Large intestine (tissue), 3 donors: ENCODE results near the gene MRPL9. TPM values are rescaled to one million over a fixed set of nuclear protein-coding genes. Genes with fewer than 3 reads are reported as not detected.
"Not testable (repeated sequence)": the region's sequence is repeated elsewhere in the genome, so short reads cannot be mapped to it uniquely, and the experiment has no call there.

Experiments
- DNase-seq, 2 donors: peaks; one replicate each; pipeline versions ENCODE4 v3.0.0 to v3.0.0-alpha.2; 2013
- H3K27ac ChIP-seq: one replicate; pipeline ENCODE4 v1.5.1; 2013; ENCODE audit warnings: low read length
- H3K27me3 ChIP-seq: 2 replicates; pipeline ENCODE4 v1.6.1; 2013; ENCODE audit warnings: low read length; ENCODE audit not compliant: control insufficient read depth, insufficient read depth
- H3K36me3 ChIP-seq: 2 replicates; pipeline ENCODE4 v1.6.1; 2013; ENCODE audit warnings: low read length; ENCODE audit not compliant: control insufficient read depth, insufficient read depth
- H3K4me1 ChIP-seq: one replicate; pipeline ENCODE4 v1.6.1; 2013; ENCODE audit warnings: low read length; ENCODE audit not compliant: control insufficient read depth, insufficient read depth
- H3K4me3 ChIP-seq: one replicate; pipeline ENCODE4 v1.5.1; 2013; ENCODE audit warnings: low read length
- H3K9me3 ChIP-seq: one replicate; pipeline ENCODE4 v1.6.1; 2013; ENCODE audit warnings: mild to moderate bottlenecking, low read depth, low read length, moderate library complexity; ENCODE audit not compliant: control insufficient read depth
- WGBS: methylation state at CpG from one replicate; pipeline ENCODE4 v1.1.5; 2013; ENCODE audit warnings: low lambda C conversion rate; ENCODE audit not compliant: insufficient coverage; 5-methylcytosine and 5-hydroxymethylcytosine counted together
- polyA plus RNA-seq: library from polyadenylated mRNA; unstranded; fragments of 120-200 nt; gene quantifications from one replicate; pipeline ENCODE4 v1.2.1, GENCODE V29; 2013

MRPL9 gene
- polyA plus RNA-seq, 1 donor = 58.3 TPM

DNA sequence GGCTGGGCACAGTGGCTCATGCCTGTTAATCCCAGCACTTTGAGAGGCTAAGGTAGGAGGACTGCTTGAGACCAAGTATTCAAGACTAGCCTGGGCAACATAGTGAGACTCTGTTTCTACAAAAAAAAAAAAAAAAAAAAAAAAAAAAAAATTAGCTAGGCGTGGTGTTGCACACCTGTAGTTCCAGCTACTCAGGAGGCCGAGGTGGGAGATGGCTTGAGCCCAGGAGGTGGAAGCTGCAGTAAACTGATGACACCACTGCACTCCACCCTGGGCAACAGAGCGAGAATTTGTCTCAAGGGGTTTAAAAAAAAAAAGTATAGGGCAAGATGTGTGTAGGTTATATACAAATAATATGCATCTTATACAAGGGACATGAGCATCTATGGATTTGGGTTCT lies 24.4 kb upstream of the MRPL9 start:
- Histone ChIP-seq H3K27me3 (peaks cover 2% of the 10 kb centered on the region), H3K9me3 (no peaks in the 10 kb centered on the region), H3K36me3 (no peaks in the 10 kb centered on the region), H3K4me3 (no peak overlapping the region), H3K27ac (no peak overlapping the region), H3K4me1 (no peaks in the 10 kb centered on the region)
- no CpG with 5 or more reads among the region's 3 CpGs for WGBS
- no peak for DNase-seq

- peaks cover 2% of the 10 kb centered on the region for H3K27me3 ChIP-seq
- no peak for DNase-seq
- H3K27ac ChIP-seq = no peak overlapping the region
- no peaks in the 10 kb centered on the region for H3K4me1 ChIP-seq
- H3K9me3 ChIP-seq = no peaks in the 10 kb centered on the region
- no peaks in the 10 kb centered on the region for H3K36me3 ChIP-seq
- WGBS = 69% methylated on average over 2 of the region's 2 CpGs
- H3K4me3 ChIP-seq = no peak overlapping the region
Measured at GRCh38 chr1:151783796-151784195, 20.5 kb upstream of the MRPL9 start.

DNA sequence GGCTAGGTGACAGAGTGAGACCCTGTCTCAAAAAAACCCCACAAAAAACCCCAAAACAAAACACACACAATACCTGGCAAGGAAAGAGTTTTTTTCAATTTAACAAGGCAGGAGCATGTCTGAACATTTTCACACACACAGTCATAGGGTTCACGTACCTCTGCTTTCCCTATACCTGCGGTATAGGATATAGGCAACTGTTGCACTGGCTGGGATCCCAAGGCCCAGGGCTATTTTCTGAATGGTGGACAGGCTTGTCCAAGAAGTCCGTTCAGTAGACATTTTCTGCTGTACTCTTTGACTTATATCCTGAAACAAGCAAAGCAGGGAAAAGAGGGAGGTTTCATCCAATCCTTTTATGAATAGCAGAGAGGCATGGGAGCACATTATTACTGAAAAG lies 19.4 kb upstream of the MRPL9 start:
- H3K4me3 ChIP-seq = no peak overlapping the region
- peaks cover 2% of the 10 kb centered on the region for H3K27me3 ChIP-seq
- no peaks in the 10 kb centered on the region for H3K4me1 ChIP-seq
- no peak overlapping the region for H3K27ac ChIP-seq
- no peaks in the 10 kb centered on the region for H3K9me3 ChIP-seq
- no peaks in the 10 kb centered on the region for H3K36me3 ChIP-seq
- no peak for DNase-seq
- no CpG with 5 or more reads among the region's 3 CpGs for WGBS

DNA sequence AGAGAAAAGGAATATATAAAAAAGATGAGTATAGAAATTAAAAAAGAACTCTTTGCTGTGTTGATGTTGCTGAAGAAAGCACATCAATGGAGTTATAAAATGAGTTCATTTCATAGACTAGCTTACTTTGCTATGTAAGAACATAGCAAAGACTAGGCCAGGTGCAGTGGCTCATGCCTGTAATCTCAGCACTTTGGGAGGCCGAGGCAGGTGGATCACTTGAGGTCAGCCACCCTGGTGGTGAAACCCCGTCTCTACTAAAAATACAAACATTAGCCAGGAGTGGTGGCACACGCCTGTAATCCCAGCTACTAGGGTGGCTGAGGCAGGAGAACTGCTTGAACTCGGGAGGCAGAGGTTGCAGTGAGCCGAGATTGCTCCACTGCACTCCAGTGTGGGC lies 18.7 kb upstream of the MRPL9 start:
- not testable (repeated sequence) for H3K36me3 ChIP-seq, H3K27me3 ChIP-seq, H3K9me3 ChIP-seq, DNase-seq, H3K4me1 ChIP-seq, H3K27ac ChIP-seq, H3K4me3 ChIP-seq
- 81% methylated on average over 4 of the region's 5 CpGs for WGBS

- H3K36me3 ChIP-seq, DNase-seq: not testable (repeated sequence)
- no CpG with 5 or more reads among the region's 5 CpGs for WGBS
Measured at GRCh38 chr1:151780736-151781135, 17.4 kb upstream of the MRPL9 start.

GRCh38 chr1:151779852-151780251 lies 16.6 kb upstream of the MRPL9 start:
- DNase-seq = no peak
- Histone ChIP-seq H3K4me3 (no peak overlapping the region), H3K36me3 (no peaks in the 10 kb centered on the region), H3K27ac (no peak overlapping the region), H3K27me3 (no peaks in the 10 kb centered on the region), H3K9me3 (no peaks in the 10 kb centered on the region), H3K4me1 (no peaks in the 10 kb centered on the region)
- WGBS = no CpG with 5 or more reads among the region's 4 CpGs

More at GRCh38 chr1:151780736-151781135, 17.4 kb upstream of the MRPL9 start:
- H3K4me1 ChIP-seq, H3K9me3 ChIP-seq, H3K4me3 ChIP-seq, H3K27me3 ChIP-seq, H3K27ac ChIP-seq: not testable (repeated sequence)

- DNase-seq = no peak
- H3K27ac ChIP-seq = no peak overlapping the region
Measured at GRCh38 chr1:151777317-151777716, 14.0 kb upstream of the MRPL9 start.

DNA sequence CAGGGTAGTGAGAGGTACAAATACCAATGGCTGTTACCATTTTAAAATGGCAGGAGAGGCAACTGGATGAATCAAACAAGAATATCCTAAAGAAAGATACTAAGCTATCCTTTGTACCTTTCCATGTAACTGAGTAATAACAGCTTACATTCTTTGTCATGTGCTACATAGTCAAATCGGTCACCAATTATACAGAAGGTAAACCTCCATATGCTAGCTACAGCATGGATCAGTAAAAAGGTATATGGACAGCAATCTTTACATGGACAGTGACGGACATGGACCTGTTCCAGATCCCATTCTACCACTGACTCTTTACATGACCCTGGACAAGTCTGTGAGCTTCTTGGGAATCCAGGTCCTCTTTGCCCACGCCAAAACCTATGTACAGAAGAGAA lies 13.4 kb upstream of the MRPL9 start:
- no CpG with 5 or more reads among the region's 3 CpGs for WGBS
- Histone ChIP-seq H3K36me3 (no peaks in the 10 kb centered on the region), H3K4me3 (no peak overlapping the region), H3K27me3 (no peaks in the 10 kb centered on the region), H3K9me3 (no peaks in the 10 kb centered on the region), H3K27ac (no peak overlapping the region), H3K4me1 (no peaks in the 10 kb centered on the region)
- DNase-seq = no peak

More at GRCh38 chr1:151777317-151777716, 14.0 kb upstream of the MRPL9 start:
- no peaks in the 10 kb centered on the region for H3K36me3 ChIP-seq
- H3K4me3 ChIP-seq = no peak overlapping the region
- no peaks in the 10 kb centered on the region for H3K9me3 ChIP-seq
- no CpG with 5 or more reads among the region's 4 CpGs for WGBS
- no peaks in the 10 kb centered on the region for H3K4me1 ChIP-seq
- no peaks in the 10 kb centered on the region for H3K27me3 ChIP-seq

- H3K27ac ChIP-seq = no peak overlapping the region
- H3K4me1 ChIP-seq = no peaks in the 10 kb centered on the region
- H3K9me3 ChIP-seq = no peaks in the 10 kb centered on the region
- DNase-seq = no peak
- H3K27me3 ChIP-seq = no peaks in the 10 kb centered on the region
- H3K36me3 ChIP-seq = no peaks in the 10 kb centered on the region
- no CpG with 5 or more reads among the region's 7 CpGs for WGBS
- no peak overlapping the region for H3K4me3 ChIP-seq
Measured at GRCh38 chr1:151775894-151776664, 12.8 kb upstream of the MRPL9 start.

GRCh38 chr1:151774256-151774922 lies 11.1 kb upstream of the MRPL9 start:
- no peaks in the 10 kb centered on the region for H3K4me1 ChIP-seq
- 100% methylated on average over 1 of the region's 3 CpGs for WGBS
- H3K4me3 ChIP-seq = no peak overlapping the region
- no peaks in the 10 kb centered on the region for H3K9me3 ChIP-seq
- no peak overlapping the region for H3K27ac ChIP-seq
- DNase-seq = no peak
- no peaks in the 10 kb centered on the region for H3K27me3 ChIP-seq
- H3K36me3 ChIP-seq = no peaks in the 10 kb centered on the region

DNA sequence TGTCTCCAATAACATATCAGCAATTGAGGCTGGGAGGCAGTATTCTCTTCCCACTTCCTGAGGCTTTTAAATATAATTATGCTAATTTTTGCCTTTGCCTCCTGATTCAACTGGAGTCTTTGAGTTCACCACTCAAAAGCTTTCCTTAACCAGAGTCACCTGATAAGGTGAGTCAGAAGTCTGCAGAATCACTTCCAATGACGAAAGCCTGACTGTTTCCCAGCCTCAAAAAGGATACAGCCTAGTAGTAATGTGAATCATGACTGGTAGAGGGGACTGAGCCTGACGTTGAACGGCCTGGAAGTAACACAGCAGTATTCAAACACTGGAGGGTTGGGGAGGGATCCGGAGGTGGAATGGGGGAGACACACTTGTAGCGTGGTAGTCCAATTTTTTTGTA lies 10.4 kb upstream of the MRPL9 start:
- H3K4me3 ChIP-seq = no peak overlapping the region
- H3K27ac ChIP-seq = no peak overlapping the region
- H3K4me1 ChIP-seq = no peaks in the 10 kb centered on the region
- no peaks in the 10 kb centered on the region for H3K9me3 ChIP-seq
- no peaks in the 10 kb centered on the region for H3K27me3 ChIP-seq
- DNase-seq = no peak
- H3K36me3 ChIP-seq = no peaks in the 10 kb centered on the region
- WGBS = no CpG with 5 or more reads among the region's 5 CpGs
